ENCODE measurements around the gene TNFSF8. TPM values are rescaled to one million over a fixed set of nuclear protein-coding genes. Genes with fewer than 3 reads are reported as not detected.

The TNFSF8 gene
- total RNA-seq, 1 donor from 2014 or later, result not detected

- Mint-ChIP-seq H3K9me3 (ENCODE audit: low read depth) (peaks cover 2% of the 10 kb centered on the region), H3K4me1 (ENCODE audit: low read depth) (peaks cover 15% of the 10 kb centered on the region), H3K27me3 (no peaks in the 10 kb centered on the region), H3K4me3 (ENCODE audit: low read depth) (no peak overlapping the region), H3K27ac (no peak overlapping the region), H3K36me3 (ENCODE audit: insufficient read depth) (no peaks in the 10 kb centered on the region)
- no peak for DNase-seq (ENCODE audit: low spot score, unreplicated experiment)
- no peak for TF ChIP-seq CTCF (IDR thresholded peaks at IDR 0.05; ENCODE audit: unreplicated experiment)
Measured at GRCh38 chr9:114896344-114896743, 34.0 kb downstream of the TNFSF8 start.

DNA sequence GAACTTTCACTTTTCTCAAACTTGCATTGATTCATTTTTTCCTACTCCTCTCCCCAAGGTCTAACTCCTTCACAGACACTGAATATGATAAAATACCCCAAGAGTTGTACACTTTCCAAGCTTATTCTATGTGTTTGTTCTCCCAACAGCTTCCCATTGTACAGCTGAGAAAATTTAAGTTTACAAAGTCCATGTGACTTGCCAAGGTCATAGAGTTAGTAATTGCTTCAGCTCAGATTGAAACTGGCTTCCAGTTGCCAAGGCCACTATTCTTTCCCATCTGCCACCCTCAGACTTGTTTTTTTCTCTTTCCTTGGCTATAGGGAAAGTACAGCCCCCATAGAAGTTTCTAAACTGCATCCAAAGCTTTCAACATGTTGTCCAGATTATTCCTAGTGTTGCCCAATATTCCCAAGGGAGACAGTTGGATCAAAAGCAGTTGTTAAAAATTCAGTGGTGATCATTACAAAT is 34.8 kb downstream of the TNFSF8 start:
- Mint-ChIP-seq H3K27me3 (no peaks in the 10 kb centered on the region), H3K9me3 (ENCODE audit: low read depth) (peaks cover 10% of the 10 kb centered on the region), H3K27ac (peak overlapping the region; percentile 40), H3K4me1 (ENCODE audit: low read depth) (peaks cover 15% of the 10 kb centered on the region), H3K36me3 (ENCODE audit: insufficient read depth) (no peaks in the 10 kb centered on the region), H3K4me3 (ENCODE audit: low read depth) (no peak overlapping the region)
- DNase-seq (ENCODE audit: low spot score, unreplicated experiment), result no peak
- TF ChIP-seq CTCF (IDR thresholded peaks at IDR 0.05; ENCODE audit: unreplicated experiment), result no peak

- no peak for DNase-seq (ENCODE audit: low spot score, unreplicated experiment)
- peak overlapping the region; percentile 40 for H3K27ac Mint-ChIP-seq
- H3K4me1 Mint-ChIP-seq (ENCODE audit: low read depth), result peaks cover 15% of the 10 kb centered on the region
- peaks cover 10% of the 10 kb centered on the region for H3K9me3 Mint-ChIP-seq (ENCODE audit: low read depth)
- TF ChIP-seq CTCF (IDR thresholded peaks at IDR 0.05; ENCODE audit: unreplicated experiment), result no peak
- H3K36me3 Mint-ChIP-seq (ENCODE audit: insufficient read depth), result no peaks in the 10 kb centered on the region
- no peak overlapping the region for H3K4me3 Mint-ChIP-seq (ENCODE audit: low read depth)
- no peaks in the 10 kb centered on the region for H3K27me3 Mint-ChIP-seq
Measured at GRCh38 chr9:114894609-114895433, 35.6 kb downstream of the TNFSF8 start.

- Mint-ChIP-seq H3K9me3 (ENCODE audit: low read depth) (peaks cover 10% of the 10 kb centered on the region), H3K27me3 (no peaks in the 10 kb centered on the region), H3K4me1 (ENCODE audit: low read depth) (peaks cover 15% of the 10 kb centered on the region), H3K36me3 (ENCODE audit: insufficient read depth) (no peaks in the 10 kb centered on the region), H3K27ac (no peak overlapping the region), H3K4me3 (ENCODE audit: low read depth) (no peak overlapping the region)
- no peak for DNase-seq (ENCODE audit: low spot score, unreplicated experiment)
- no peak for TF ChIP-seq CTCF (IDR thresholded peaks at IDR 0.05; ENCODE audit: unreplicated experiment)
Measured at GRCh38 chr9:114894206-114894605, 36.2 kb downstream of the TNFSF8 start.

DNA sequence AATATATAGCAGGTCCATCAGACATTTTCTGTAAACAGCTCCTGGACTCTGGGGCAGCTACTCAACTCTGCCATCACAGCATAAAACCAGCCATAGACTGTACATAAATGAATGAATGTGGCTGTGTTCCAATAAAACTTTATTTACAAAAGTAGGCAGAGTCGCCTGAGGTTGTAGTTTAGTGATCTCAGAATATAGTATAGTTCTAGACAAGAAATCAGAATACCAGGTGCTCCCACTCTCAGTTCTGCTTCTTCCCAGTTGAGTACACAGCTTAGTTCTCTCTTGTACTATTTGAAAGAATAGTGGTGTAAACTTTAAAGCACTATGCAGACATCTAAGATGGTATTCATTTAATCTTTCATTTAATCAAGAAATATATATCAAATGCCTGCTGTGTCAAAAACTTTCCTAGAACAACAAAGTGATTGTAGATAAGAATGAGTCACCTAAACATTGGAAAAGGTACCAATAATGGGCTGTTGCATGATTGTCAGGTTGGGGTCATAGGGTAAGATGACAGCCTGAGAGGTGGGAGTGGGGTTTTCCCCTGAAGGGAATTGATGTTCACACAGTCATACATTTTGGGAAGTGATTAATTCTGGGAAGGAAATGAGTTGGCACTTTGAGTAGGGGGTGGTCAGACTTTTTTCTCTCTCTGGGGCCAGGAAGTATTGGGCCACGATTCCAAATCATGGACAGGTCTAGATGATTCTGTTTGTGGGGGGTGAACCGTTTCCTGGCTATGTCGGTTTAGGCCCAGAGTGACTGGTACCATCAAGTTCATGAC is 37.0 kb downstream of the TNFSF8 start:
- Mint-ChIP-seq H3K27me3 (no peaks in the 10 kb centered on the region), H3K36me3 (ENCODE audit: insufficient read depth) (no peaks in the 10 kb centered on the region), H3K9me3 (ENCODE audit: low read depth) (peaks cover 10% of the 10 kb centered on the region), H3K4me3 (ENCODE audit: low read depth) (no peak overlapping the region), H3K27ac (no peak overlapping the region), H3K4me1 (ENCODE audit: low read depth) (peaks cover 19% of the 10 kb centered on the region)
- no peak for TF ChIP-seq CTCF (IDR thresholded peaks at IDR 0.05; ENCODE audit: unreplicated experiment)
- DNase-seq (ENCODE audit: low spot score, unreplicated experiment), result no peak

Data from progenitor cell of endocrine pancreas (in vitro differentiated cells).